IMR-90 (cell line): ENCODE measurements around the gene PLA2G4E. TPM values are rescaled to one million over a fixed set of nuclear protein-coding genes. Genes with fewer than 3 reads are reported as not detected.

Experiments used
- ATAC-seq: fragments of 200-7000 bp; cut with Tn5 transposase; 2 replicates; pipeline ENCODE4 v1.9.1; 2020; ENCODE audit warnings: low read depth, mild to moderate bottlenecking, moderate library complexity
- BruUV-seq: library from RNA; stranded (reverse); fragments of 400-500 nt; replicated peaks from 2 replicates; lab custom pipeline; 2021; lab: Mats Ljungman, UMichigan
- CTCF ChIA-PET: fragments of 300-600 bp; formaldehyde crosslinking; extraction: SDS; loops from one replicate; lab custom pipeline; 2021; ENCODE audit warnings: antibody characterized with exemption; lab: Yijun Ruan, JAX
- POLR2A ChIA-PET: fragments of 300-600 bp; sonication (Branson Sonifier 250); formaldehyde crosslinking; loops from one replicate; lab custom pipeline; 2022; ENCODE audit warnings: antibody characterized with exemption; ENCODE audit not compliant: unreplicated experiment; lab: Charles Lee
- DNase-seq: peaks from one replicate; pipeline ENCODE4 v3.0.0; 2013
- H2AFZ ChIP-seq: replicated peaks from 2 replicates; pipeline ENCODE3; 2013; ENCODE audit warnings: low read length, mild to moderate bottlenecking; ENCODE audit not compliant: poor library complexity
- H2AK5ac ChIP-seq: 2 replicates; pipeline ENCODE4 v1.6.1; 2013; ENCODE audit warnings: low read depth, low read length, inconsistent platforms
- H2AK9ac ChIP-seq: replicated peaks from 2 replicates; pipeline ENCODE3; 2013; ENCODE audit warnings: mild to moderate bottlenecking, low read depth, low read length, moderate library complexity; ENCODE audit not compliant: poor library complexity
- H2BK120ac ChIP-seq: 2 replicates; pipeline ENCODE4 v1.6.1; 2013; ENCODE audit warnings: low read depth, low read length, inconsistent platforms
- H2BK15ac ChIP-seq: 3 replicates; pipeline ENCODE4 v1.6.1; 2013; ENCODE audit warnings: low read depth, low read length, inconsistent platforms
- H2BK20ac ChIP-seq: 2 replicates; pipeline ENCODE4 v1.6.1; 2013; ENCODE audit warnings: low read depth, mild to moderate bottlenecking, inconsistent platforms, low read length, moderate library complexity
- H2BK5ac ChIP-seq: 2 replicates; pipeline ENCODE4 v1.6.1; 2013; ENCODE audit warnings: mild to moderate bottlenecking, low read depth, low read length, inconsistent platforms; ENCODE audit not compliant: poor library complexity, severe bottlenecking
- H3K14ac ChIP-seq: replicated peaks from 2 replicates; pipeline ENCODE4 v1.6.1; 2013; ENCODE audit warnings: low read depth, low read length, inconsistent platforms
- H3K18ac ChIP-seq: 2 replicates; pipeline ENCODE4 v1.6.1; 2013; ENCODE audit warnings: low read depth, low read length, control low read depth
- H3K23ac ChIP-seq: 2 replicates; pipeline ENCODE4 v1.6.1; 2013; ENCODE audit warnings: low read depth, low read length, inconsistent platforms
- H3K27ac ChIP-seq: 2 replicates; pipeline ENCODE4 v1.5.1; 2013; ENCODE audit warnings: mild to moderate bottlenecking, control low read depth, low read length; ENCODE audit not compliant: insufficient read depth
- H3K27me3 ChIP-seq: 2 replicates; pipeline ENCODE4 v1.6.1; 2013; ENCODE audit warnings: low read length; ENCODE audit not compliant: control insufficient read depth, insufficient read depth
- H3K36me3 ChIP-seq: 2 replicates; pipeline ENCODE4 v1.6.1; 2013; ENCODE audit warnings: low read length, mixed read lengths; ENCODE audit not compliant: control insufficient read depth, insufficient read depth
- H3K4ac ChIP-seq: 2 replicates; pipeline ENCODE4 v1.6.1; 2013; ENCODE audit warnings: low read depth, low read length, inconsistent platforms
- H3K4me1 ChIP-seq: 2 replicates; pipeline ENCODE4 v1.6.1; 2013; ENCODE audit warnings: low read length, mixed read lengths; ENCODE audit not compliant: control insufficient read depth, insufficient read depth
- H3K4me2 ChIP-seq: 2 replicates; pipeline ENCODE4 v1.6.1; 2013; ENCODE audit warnings: low read depth, mild to moderate bottlenecking, control low read depth, low read length, moderate library complexity
- H3K4me3 ChIP-seq: 2 replicates; pipeline ENCODE4 v1.5.1; 2013; ENCODE audit warnings: low read depth, mild to moderate bottlenecking, control low read depth, low read length, moderate library complexity; ENCODE audit not compliant: insufficient read depth
- H3K56ac ChIP-seq: 2 replicates; pipeline ENCODE4 v1.6.1; 2013; ENCODE audit warnings: low read length, inconsistent platforms; ENCODE audit not compliant: insufficient read depth; ENCODE audit errors: extremely low read depth
- H3K79me1 ChIP-seq, 2 experiments: 2 replicates each; pipeline ENCODE4 v1.6.1; 2013; ENCODE audit warnings: low read length in 2 of 2, inconsistent platforms in 1 of 2, low read depth in 1 of 2
- H3K9ac ChIP-seq: 2 replicates; pipeline ENCODE4 v1.6.1; 2013; ENCODE audit warnings: low read depth, low read length, control low read depth
- H3K9me1 ChIP-seq: 2 replicates; pipeline ENCODE4 v1.6.1; 2013; ENCODE audit warnings: low read length, inconsistent platforms; ENCODE audit not compliant: insufficient read depth
- H3K9me3 ChIP-seq: 2 replicates; pipeline ENCODE4 v1.6.1; 2013; ENCODE audit warnings: low read length; ENCODE audit not compliant: control insufficient read depth, insufficient read depth
- H4K20me1 ChIP-seq: 2 replicates; pipeline ENCODE4 v1.6.1; 2013; ENCODE audit warnings: low read length, inconsistent platforms; ENCODE audit not compliant: insufficient read depth
- H4K5ac ChIP-seq: 2 replicates; pipeline ENCODE4 v1.6.1; 2013; ENCODE audit warnings: mild to moderate bottlenecking, low read depth, low read length, control low read depth
- H4K8ac ChIP-seq, 2 experiments: 2 replicates each; pipeline ENCODE4 v1.6.1; 2013; ENCODE audit warnings: low read depth in 2 of 2, low read length in 2 of 2, control low read depth in 1 of 2, inconsistent platforms in 1 of 2
- H4K91ac ChIP-seq: 2 replicates; pipeline ENCODE4 v1.6.1; 2013; ENCODE audit warnings: low read depth, low read length, inconsistent platforms; ENCODE audit not compliant: insufficient read depth
- RCOR1 ChIP-seq: IDR thresholded peaks from 2 replicates; pipeline ENCODE4 v1.6.1; 2012; ENCODE audit warnings: mild to moderate bottlenecking, low read length, improper control_type of control experiment; ENCODE audit not compliant: insufficient replicate concordance
- WGBS, 2 experiments: methylation state at CpG; one replicate each; pipeline versions ENCODE4 v1.1.5 to v1.1.7; 2013; ENCODE audit warnings: missing lambda C conversion rate in 2 of 2; ENCODE audit not compliant: insufficient read length in 1 of 2; ENCODE audit errors: extremely low coverage in 2 of 2; 5-methylcytosine and 5-hydroxymethylcytosine counted together
- dilution Hi-C: fragments of 300-500 bp; cut with HindIII; formaldehyde crosslinking; loops from one replicate; pipeline ENCODE4 v1.14.3; 2018; ENCODE audit warnings: low sequenced_read_pairs; ENCODE audit not compliant: unreplicated experiment
- in situ Hi-C: fragments of 300-500 bp; cut with MboI; formaldehyde crosslinking; loops from 3 replicates; pipeline ENCODE4 v1.14.3; 2019; ENCODE audit warnings: low sequenced_read_pairs, inconsistent platforms, mixed read lengths
- intact Hi-C: fragments of 100-400 bp; cut with micrococcal nuclease; formaldehyde crosslinking; loops from 2 replicates; pipeline ENCODE4 v1.10.0; 2022
- polyA plus RNA-seq, 3 experiments: library from polyadenylated mRNA; depleted of rRNA; stranded (reverse); fragments of >200 nt; gene quantifications; 2 replicates each; pipeline ENCODE4 v1.2.3, GENCODE V29; 2012; ENCODE audit warnings: low replicate concordance in 1 of 3
- total RNA-seq: library from RNA; depleted of rRNA; stranded (reverse); fragments of >200 nt; gene quantifications from 2 replicates; pipeline ENCODE4 v1.2.3, GENCODE V29; 2012

PLA2G4E gene
- total and polyA plus RNA-seq, 2 of the 4 experiments (the other 2 are of a cell fraction), result not detected

GRCh38 chr15:42012241-42012640, 8.6 kb downstream of the PLA2G4E start:
- in situ Hi-C loops (no loop called here), dilution Hi-C loops (no loop called here), intact Hi-C loops (no loop called here)
- ATAC-seq (no peak), DNase-seq (no peak)
- no peaks in the 10 kb centered on the region for H3K9me1 ChIP-seq
- H2BK120ac ChIP-seq, result no peak overlapping the region
- no peak overlapping the region for H2BK5ac ChIP-seq
- no TSS peak for BruUV-seq
- H3K36me3 ChIP-seq, result no peaks in the 10 kb centered on the region
- H3K9me3 ChIP-seq, result no peaks in the 10 kb centered on the region
- no peak overlapping the region for H3K27ac ChIP-seq
- H2AK9ac ChIP-seq, result no peak overlapping the region
- H2AK5ac ChIP-seq, result no peak overlapping the region
- H4K91ac ChIP-seq, result no peak overlapping the region
- H4K5ac ChIP-seq, result no peak overlapping the region
- no peak overlapping the region for H3K4ac ChIP-seq
- no peak overlapping the region for H3K23ac ChIP-seq
- no peak overlapping the region for H3K4me3 ChIP-seq
- no peaks in the 10 kb centered on the region for H4K20me1 ChIP-seq
- H3K4me2 ChIP-seq, result no peak overlapping the region
- H3K56ac ChIP-seq, result no peak overlapping the region
- H3K9ac ChIP-seq, result no peak overlapping the region
- H3K18ac ChIP-seq, result no peak overlapping the region
- peaks cover 79% of the 10 kb centered on the region for H3K27me3 ChIP-seq
- H3K79me1 ChIP-seq, result no peaks in the 10 kb centered on the region
- WGBS, 2 experiments, result no CpG with 5 or more reads among the region's 2 CpGs
- H2BK15ac ChIP-seq, result no peak overlapping the region
- H3K14ac ChIP-seq, result no peak overlapping the region
- ChIA-PET CTCF (interaction anchor here (0.6 kb wide), 1 partner anchor 98 kb away, joined by 3 read pairs; no protein-coding TSS in a partner anchor), POLR2A (no interaction called here)
- TF ChIP-seq RCOR1, result no peak
- H2AFZ ChIP-seq, result no peak overlapping the region
- H3K4me1 ChIP-seq, result no peaks in the 10 kb centered on the region
- H2BK20ac ChIP-seq, result no peak overlapping the region
- no peak overlapping the region for H4K8ac ChIP-seq
